DND-41 (cell line): Measurements from ENCODE around the gene MICAL2.
A peak's percentile ranks its signal among the peaks of the same experiment; 100 is the strongest.

Experiments used
- ATAC-seq: fragments of 200-7000 bp; cut with Tn5 transposase; 3 replicates; pipeline ENCODE4 v1.9.1; 2021; ENCODE audit warnings: low read depth; ENCODE audit not compliant: insufficient read depth
- DNase-seq: peaks from one replicate; pipeline ENCODE4 v3.0.0-alpha.2; 2020
- H2AFZ ChIP-seq: 2 replicates; pipeline ENCODE4 v1.6.0; 2012; ENCODE audit warnings: low read depth, low read length
- H3K27ac ChIP-seq: 2 replicates; pipeline ENCODE4 v1.5.1; 2012; ENCODE audit warnings: low read length, inconsistent platforms
- H3K27me3 ChIP-seq: fragments of 200-600 bp; sonication (generic); 2 replicates; pipeline ENCODE4 v1.6.0; 2012; ENCODE audit warnings: low read length, mild to moderate bottlenecking, inconsistent platforms; ENCODE audit not compliant: insufficient read depth, poor library complexity
- H3K36me3 ChIP-seq: 2 replicates; pipeline ENCODE4 v1.5.1; 2012; ENCODE audit warnings: low read length, inconsistent platforms; ENCODE audit not compliant: insufficient read depth
- H3K4me1 ChIP-seq: 2 replicates; pipeline ENCODE4 v1.5.1; 2012; ENCODE audit warnings: mild to moderate bottlenecking, low read length; ENCODE audit not compliant: insufficient read depth
- H3K4me2 ChIP-seq: 2 replicates; pipeline ENCODE4 v1.6.0; 2012; ENCODE audit warnings: mild to moderate bottlenecking, moderate library complexity, low read length, inconsistent platforms; ENCODE audit not compliant: insufficient read depth
- H3K4me3 ChIP-seq, 2 experiments: fragments of 200-600 bp in 1 of 2; shearing (Covaris generic) in 1 of 2; 2 replicates each; pipeline ENCODE4 v1.5.1; 2012 to 2016; ENCODE audit warnings: inconsistent platforms in 2 of 2, low read length in 2 of 2, mild to moderate bottlenecking in 2 of 2, low read depth in 1 of 2, moderate library complexity in 1 of 2
- H3K79me2 ChIP-seq: 2 replicates; pipeline ENCODE4 v1.6.0; 2012; ENCODE audit warnings: low read length, inconsistent platforms; ENCODE audit not compliant: insufficient read depth
- H3K9ac ChIP-seq: 2 replicates; pipeline ENCODE4 v1.6.0; 2012; ENCODE audit warnings: low read depth, mild to moderate bottlenecking, inconsistent platforms, low read length, moderate library complexity
- H3K9me3 ChIP-seq: 2 replicates; pipeline ENCODE4 v1.5.1; 2012; ENCODE audit warnings: low read length, moderate library complexity, mild to moderate bottlenecking, inconsistent platforms; ENCODE audit not compliant: insufficient read depth, severe bottlenecking
- H4K20me1 ChIP-seq: 2 replicates; pipeline ENCODE4 v1.6.0; 2012; ENCODE audit warnings: low read length; ENCODE audit not compliant: insufficient read depth
- CTCF ChIP-seq: IDR thresholded peaks from 2 replicates; pipeline ENCODE4 v1.5.1; 2012; ENCODE audit warnings: borderline replicate concordance, low read length, moderate library complexity, mild to moderate bottlenecking; ENCODE audit not compliant: poor library complexity, severe bottlenecking; ENCODE audit errors: extremely low read depth
- EZH2 ChIP-seq: IDR thresholded peaks from 3 replicates; pipeline ENCODE4 v1.6.1; 2012; ENCODE audit warnings: borderline replicate concordance, low read depth, mild to moderate bottlenecking, moderate library complexity, low read length, inconsistent platforms; ENCODE audit not compliant: severe bottlenecking

MICAL2 gene

DNA sequence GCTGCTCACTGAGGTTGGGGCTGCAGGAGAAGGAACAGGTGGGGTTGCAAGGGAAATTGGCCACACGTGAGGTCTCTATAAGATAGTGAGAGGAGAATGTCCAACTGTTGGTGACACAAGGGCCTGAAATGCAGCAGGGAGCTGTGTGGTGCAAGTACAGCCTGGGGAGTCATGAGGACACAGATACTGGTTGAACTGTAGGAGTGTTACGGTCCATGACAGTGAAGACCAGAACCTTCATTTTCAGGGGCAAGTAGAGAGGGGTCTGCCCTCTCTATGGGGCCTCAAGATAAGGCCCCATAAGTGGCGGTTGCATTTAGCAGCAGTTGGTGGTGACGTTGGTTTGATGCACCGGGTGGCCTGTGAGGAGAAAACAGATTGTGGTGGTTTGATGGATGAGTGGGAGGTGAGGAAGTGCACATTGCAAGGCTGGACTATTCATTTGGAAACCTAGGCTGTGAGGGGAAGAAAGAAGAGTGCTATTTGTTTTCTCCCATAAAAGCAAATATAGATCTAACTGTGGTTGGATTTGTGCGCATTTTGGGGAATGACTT is 39.4 kb downstream of the MICAL2 start:
- Histone ChIP-seq H3K4me3 (no peak overlapping the region), H3K4me2 (no peak overlapping the region)
- TF ChIP-seq EZH2 = no peak
- no peak for TF ChIP-seq CTCF

GRCh38 chr11:12150831-12151382 is 40.5 kb downstream of the MICAL2 start:
- H2AFZ ChIP-seq = no peak overlapping the region
- no peaks in the 10 kb centered on the region for H4K20me1 ChIP-seq
- ATAC-seq (no peak), DNase-seq (no peak)
- no peaks in the 10 kb centered on the region for H3K4me1 ChIP-seq
- TF ChIP-seq CTCF (no peak), EZH2 (no peak)
- H3K4me3 ChIP-seq = no peak overlapping the region
- H3K36me3 ChIP-seq = no peaks in the 10 kb centered on the region
- no peaks in the 10 kb centered on the region for H3K79me2 ChIP-seq
- no peaks in the 10 kb centered on the region for H3K27me3 ChIP-seq
- no peak overlapping the region for H3K4me2 ChIP-seq
- H3K9ac ChIP-seq = no peak overlapping the region
- no peaks in the 10 kb centered on the region for H3K9me3 ChIP-seq
- H3K27ac ChIP-seq = no peak overlapping the region

More for the DNA sequence above, 39.4 kb downstream of the MICAL2 start:
- no peaks in the 10 kb centered on the region for H3K79me2 ChIP-seq
- H3K27me3 ChIP-seq = no peaks in the 10 kb centered on the region
- H3K36me3 ChIP-seq = no peaks in the 10 kb centered on the region
- ATAC-seq = no peak
- no peak overlapping the region for H2AFZ ChIP-seq
- H4K20me1 ChIP-seq = no peaks in the 10 kb centered on the region
- no peak overlapping the region for H3K27ac ChIP-seq
- H3K9ac ChIP-seq = no peak overlapping the region
- H3K4me1 ChIP-seq = no peaks in the 10 kb centered on the region
- no peak for DNase-seq
- H3K9me3 ChIP-seq = no peaks in the 10 kb centered on the region

GRCh38 chr11:12152321-12152720 is 41.9 kb downstream of the MICAL2 start:
- no peaks in the 10 kb centered on the region for H4K20me1 ChIP-seq
- TF ChIP-seq CTCF (no peak), EZH2 (no peak)
- no peak overlapping the region for H3K27ac ChIP-seq
- H3K36me3 ChIP-seq = no peaks in the 10 kb centered on the region
- H3K79me2 ChIP-seq = no peaks in the 10 kb centered on the region
- peaks cover 9% of the 10 kb centered on the region for H3K4me1 ChIP-seq
- no peak overlapping the region for H3K9ac ChIP-seq
- H3K9me3 ChIP-seq = no peaks in the 10 kb centered on the region
- DNase-seq (no peak), ATAC-seq (0 out of 3 replicates have a peak, but pooled peaks have one; percentile 38)
- H3K27me3 ChIP-seq = no peaks in the 10 kb centered on the region
- no peak overlapping the region for H3K4me2 ChIP-seq
- no peak overlapping the region for H3K4me3 ChIP-seq
- no peak overlapping the region for H2AFZ ChIP-seq
